Islet of Langerhans (tissue), 1 donor: ENCODE measurements around the gene NCCRP1.

Experiments used
- FAIRE-seq: peaks from one replicate; lab custom pipeline; 2011; peaks lifted over from hg19 to GRCh38; lab: Jason Lieb, UNC

The NCCRP1 gene, protein sequence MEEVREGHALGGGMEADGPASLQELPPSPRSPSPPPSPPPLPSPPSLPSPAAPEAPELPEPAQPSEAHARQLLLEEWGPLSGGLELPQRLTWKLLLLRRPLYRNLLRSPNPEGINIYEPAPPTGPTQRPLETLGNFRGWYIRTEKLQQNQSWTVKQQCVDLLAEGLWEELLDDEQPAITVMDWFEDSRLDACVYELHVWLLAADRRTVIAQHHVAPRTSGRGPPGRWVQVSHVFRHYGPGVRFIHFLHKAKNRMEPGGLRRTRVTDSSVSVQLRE

DNA sequence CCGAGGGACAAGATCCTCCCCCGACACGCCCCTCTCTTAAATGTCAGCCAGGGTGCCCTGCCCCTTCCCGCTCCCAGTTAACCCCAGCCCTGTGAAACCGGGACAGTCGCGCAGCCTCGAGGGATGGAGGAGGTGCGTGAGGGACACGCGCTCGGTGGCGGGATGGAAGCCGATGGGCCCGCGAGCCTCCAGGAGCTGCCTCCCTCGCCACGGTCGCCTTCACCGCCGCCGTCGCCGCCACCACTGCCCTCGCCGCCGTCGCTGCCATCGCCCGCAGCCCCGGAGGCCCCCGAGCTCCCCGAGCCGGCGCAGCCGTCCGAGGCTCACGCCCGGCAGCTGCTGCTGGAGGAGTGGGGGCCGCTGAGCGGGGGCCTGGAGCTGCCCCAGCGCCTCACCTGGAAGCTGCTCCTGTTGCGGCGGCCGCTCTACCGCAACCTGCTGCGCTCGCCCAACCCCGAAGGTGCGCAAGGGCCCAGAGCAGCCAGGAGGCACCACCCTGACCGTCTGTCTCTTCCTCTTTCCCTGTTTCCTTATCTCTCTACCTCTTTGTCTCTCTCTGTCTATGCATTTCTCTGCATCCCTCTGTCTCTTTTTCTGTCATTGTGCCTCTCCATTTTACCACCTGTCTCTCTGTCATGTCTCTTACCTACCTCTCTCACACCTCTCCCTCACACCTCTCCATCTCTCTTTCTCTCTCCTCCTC is at the start of gene NCCRP1:
TSS of gene NCCRP1 (plus strand) at position 105 of the 703 bp plus-strand sequence. CDS start at position 124, 19 bp downstream.
- no peak for FAIRE-seq

DNA sequence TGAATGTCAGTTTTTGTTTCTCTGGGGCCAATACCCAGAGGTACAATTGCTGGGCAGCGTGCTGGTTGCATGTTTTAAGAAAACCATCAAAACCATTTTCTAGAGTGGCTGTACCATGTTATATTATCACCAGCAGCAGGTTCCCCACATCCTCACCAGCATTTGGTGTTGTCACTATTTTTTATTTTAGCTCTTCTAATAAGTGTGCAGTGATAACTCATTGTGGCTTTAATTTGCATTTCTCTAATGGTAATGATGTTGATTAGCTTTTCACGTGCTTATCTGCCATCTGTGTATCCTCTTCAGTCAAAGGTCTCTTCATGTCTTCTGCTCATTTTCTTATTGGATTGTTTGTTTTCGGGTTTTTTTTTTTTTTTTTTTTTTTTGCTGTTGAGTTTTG is 49.3 kb upstream of the NCCRP1 start:
- no peak for FAIRE-seq

DNA sequence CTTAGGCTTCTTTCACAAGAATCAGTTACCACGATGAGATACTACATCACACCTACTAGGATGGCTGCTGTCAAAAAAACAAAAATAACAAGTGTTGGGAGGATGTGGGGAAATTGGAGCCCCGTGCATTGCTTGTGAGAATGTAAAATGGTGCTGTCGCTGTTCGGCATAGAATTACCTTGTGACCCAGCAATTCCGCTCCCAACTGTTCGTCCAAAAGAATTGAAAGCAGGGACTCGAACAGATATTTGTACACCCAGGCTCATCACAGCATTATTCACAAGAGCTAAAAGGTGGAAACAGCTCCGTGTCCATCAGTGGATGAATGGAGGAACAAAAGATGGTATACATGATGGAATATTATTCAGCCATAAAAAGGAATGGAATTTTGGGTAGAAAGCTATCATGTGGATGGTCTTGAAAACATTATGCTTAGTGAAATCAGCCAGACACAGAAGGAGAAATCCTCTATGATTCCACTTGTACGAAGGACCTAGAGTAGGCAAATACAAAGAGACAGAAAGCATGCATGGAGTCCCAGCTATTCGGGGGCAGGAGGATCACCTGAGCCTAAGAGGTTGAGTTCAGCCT is 47.7 kb upstream of the NCCRP1 start:
- no peak for FAIRE-seq

DNA sequence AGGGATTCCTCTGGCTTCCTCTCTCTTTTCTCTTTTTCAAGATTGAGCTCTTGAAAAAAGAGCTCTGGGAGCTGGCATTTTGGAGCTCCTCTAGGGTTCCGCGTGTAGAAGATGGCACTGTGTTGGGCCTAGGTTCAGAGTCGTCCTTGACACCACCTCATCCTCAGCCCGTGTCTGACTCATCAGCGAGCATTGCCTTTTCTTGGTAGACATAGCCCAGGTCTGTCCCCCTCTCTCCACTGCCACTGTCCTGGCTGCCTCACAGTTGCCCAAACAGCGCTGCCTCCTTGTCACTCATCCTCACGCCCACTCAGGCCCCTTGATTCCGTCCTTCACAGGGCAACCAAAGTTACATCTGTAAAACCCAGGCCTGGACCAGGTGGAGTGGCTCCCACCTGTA is 46.5 kb upstream of the NCCRP1 start:
- FAIRE-seq, result no peak

DNA sequence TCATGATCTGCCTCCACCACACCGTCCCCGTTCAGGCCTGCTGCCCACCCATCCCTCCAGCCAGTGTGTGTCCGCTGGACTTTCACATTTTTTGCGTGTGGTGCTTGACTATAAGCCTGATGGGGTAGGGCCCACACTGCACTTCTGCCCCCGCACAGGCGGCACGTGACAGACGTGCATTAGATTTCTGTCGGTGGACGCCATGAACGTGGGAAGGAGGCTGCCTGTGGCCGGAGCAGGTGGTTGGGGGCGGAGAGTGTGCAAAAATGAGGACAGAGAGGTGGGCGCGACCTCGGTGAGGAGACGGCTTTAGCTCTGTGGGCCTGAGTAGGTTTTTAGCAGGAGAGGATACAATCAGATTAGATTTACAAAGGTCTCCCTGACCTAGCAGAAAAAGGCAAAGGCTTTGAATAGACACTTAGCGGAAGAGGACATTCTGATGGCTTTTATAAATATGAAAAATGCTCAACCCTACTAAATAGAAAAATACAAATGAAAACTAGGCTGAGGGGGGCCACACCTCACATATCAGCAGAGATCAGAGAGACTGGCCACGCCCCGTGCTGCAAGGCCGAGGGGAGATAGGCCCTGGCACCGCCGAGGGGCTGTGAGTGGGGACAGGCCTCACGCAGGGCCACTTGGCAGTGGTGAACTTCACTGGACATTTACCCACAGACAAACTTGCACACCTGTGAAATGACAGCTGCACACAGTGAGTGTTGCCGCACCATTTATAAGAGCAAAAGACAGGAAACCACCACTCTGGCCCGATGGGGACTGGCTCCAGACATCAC is 45.8 kb upstream of the NCCRP1 start:
- no peak for FAIRE-seq

DNA sequence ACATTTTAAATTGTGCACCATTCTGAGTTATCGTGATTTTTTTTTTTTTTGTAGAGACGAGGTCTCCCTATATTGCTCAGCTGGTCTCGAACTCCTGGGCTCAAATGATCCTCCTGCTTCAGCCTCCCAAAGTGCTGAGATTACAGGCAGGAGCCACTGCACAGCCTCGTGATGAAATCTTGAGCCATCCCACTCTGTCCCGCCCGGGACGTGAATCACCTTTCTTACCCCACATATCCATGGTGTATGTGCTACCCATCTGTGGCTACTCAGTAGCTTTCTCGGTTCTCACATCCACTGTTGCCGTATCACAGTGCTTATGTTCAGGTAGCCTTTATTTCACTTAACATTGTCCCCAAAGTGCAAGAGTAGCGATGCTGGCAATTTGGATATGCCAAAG is 44.7 kb upstream of the NCCRP1 start:
- no peak for FAIRE-seq

DNA sequence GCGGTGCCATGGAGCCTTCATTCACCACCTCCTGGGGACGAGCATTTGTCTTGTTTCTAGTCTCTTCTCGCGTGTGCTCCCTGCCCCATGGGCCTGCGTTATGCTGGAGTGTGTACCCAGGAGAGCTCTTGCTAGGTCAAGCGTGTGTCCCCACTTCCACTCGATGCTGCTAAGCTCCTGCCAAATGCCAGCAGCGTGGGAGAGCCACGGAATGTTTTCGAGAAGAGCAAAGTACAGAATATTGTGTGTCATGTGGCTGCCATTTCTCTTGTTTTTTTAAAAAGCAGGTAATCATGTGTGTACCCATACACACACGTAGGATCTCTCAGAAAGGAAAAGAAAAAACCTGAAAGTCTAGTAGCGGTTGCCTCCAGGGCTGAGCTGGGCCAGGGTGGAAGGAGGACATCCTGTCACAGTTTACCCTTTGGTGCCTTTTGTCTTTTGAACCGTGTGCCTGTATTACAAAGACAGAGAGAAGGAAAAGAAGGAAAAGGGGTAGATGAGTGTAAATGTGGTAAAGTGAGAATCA is 42.6 kb upstream of the NCCRP1 start:
- FAIRE-seq, result no peak

DNA sequence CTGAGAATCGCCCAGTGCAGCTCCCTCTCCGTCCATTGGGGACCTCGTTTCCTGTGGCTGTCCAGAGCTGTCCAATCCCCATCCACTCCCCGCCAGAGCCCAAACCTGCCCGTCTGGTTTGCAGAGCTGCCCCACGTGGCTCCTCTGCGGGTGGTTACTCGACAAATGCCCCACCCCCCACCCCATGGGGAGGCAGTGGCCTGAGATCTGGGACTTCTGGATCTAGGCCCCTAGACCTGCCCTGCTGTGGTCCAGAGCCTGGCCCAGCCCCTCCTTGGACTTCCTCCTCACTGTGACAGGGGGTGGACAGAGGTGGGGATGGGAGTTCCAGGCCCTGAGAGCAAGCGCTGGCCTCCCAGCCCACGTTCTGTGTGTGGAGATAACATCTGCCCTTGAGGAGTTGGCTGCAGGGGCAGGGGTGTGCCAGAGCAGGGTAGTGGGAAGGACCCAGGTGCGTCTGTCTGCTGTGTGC is 42.1 kb upstream of the NCCRP1 start:
- FAIRE-seq, result no peak

DNA sequence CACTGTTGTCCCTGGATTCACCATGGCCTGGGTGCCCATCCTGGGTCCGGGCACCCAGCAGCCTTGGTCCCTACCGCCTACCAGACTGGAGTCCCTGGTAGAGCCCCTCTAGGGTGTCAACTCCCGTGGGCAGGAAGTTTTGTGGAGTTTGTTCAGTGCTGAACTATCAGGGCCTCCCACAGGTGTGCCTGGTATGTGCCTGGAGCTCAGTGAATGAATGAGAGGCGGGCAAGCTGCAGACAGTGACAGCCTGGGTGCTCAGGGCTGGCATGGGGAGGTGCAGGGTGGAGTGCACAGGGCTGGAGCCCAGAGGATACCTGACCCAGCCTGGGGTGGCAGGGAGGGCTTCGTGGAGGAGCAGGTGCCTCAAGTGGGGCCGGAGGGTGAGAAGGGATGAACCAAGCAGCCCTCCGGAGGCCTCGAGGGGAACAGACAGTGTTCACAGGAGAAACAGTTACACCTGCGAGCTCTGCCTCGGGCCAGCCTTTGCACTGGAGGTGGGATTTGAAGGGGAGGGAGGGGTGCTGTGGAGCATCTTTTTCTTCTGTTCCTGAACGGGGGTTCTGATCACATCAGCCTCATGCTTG is 41.6 kb upstream of the NCCRP1 start:
- FAIRE-seq, result no peak

DNA sequence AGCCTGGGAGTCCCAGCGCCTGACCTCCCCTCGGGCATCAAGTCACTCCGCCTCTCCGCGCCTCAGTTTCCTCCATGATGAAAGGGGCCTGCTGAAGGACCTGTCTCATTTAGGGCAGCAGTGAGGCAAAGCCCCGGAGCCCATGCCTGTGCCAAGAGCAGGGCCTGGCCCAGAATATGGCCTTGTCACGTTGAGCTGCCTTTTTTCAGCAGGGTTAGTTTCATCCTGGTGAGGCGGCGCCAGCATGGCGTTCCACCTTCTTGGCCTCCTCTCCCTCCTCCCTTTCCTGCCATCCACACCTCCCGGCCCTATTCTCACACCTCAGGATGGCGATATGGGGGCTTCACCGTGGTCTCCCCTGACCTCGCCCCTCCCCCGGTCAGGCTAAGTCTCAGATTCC is 41.0 kb upstream of the NCCRP1 start:
- FAIRE-seq, result no peak

DNA sequence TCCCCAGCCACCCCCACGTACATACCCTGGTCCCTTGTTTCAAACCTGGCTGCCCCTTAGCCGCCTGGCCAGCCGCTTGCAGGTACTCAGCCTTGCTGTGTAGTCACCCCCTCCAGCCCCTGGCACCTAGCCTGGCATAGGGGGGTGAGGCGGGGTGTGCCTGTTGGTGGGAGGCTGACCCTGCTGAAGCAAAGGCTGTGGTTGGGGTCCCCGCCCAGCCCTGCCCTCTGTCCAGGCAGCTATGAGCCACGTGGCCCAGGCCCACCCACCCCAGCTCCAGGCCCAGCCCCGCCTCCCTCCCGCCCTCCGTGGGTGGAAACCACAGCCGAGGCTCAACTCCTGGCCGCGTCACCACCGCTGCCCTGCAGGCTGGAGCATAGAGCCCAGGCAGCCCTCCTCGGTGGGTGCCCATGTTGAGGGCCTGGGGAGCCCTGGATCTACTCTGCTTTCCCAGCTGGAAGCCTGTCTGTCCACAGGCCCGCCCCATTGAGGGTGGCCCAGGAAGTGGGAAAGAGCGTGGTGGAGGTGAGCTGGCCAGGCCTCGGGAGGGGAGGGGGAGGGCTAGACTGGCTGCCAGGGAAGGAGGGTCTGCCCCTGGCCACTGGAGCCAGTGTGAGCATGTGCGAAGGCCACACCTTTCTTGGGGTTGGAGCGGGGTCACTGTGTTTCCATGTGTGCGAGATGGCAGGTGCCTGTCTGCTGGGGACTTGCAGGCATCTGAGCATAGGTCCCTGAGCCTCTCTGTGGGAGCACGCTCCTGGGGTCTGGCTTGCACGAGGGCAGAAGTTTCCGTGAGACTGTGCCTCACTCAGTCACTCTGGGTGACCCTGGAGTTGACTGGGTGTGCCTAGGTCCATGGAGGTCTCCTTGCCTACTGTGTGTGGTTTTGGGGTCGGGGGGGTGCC is 40.2 kb upstream of the NCCRP1 start:
- no peak for FAIRE-seq

DNA sequence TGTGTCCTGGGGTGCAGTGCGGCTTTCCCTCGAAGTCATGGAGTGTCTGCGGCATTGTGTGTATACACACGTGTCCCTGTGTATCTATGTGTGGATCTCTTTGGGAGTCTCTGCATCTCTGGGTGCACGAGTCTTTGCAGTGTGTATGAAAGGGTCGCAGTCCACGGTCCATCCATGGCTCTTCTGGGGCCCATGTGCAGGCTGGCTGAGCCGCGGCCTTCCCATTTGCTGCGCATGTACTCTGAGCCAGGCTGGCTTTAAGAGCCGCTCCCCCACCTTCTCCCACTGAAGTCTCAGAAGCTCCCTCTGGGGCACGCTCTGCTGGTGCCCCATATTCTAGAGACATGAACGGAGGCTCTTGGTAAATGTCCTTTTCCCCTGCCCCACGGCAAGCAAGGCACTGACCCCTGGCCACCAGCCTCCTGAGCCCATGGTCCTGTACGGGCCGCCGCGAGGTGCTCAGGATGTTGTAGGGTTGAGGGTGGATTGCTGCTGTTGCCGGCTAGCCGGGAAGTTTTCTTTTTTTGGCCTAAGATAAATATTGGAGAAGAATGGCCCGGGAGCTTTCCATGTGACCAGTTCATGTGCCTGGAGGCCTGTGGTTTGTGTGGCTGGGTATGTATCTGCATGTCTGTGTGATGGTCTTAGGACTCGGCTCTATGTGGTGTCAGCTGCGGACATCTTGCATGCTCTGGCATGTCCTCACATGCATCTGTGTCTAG is 39.3 kb upstream of the NCCRP1 start:
- FAIRE-seq, result no peak

DNA sequence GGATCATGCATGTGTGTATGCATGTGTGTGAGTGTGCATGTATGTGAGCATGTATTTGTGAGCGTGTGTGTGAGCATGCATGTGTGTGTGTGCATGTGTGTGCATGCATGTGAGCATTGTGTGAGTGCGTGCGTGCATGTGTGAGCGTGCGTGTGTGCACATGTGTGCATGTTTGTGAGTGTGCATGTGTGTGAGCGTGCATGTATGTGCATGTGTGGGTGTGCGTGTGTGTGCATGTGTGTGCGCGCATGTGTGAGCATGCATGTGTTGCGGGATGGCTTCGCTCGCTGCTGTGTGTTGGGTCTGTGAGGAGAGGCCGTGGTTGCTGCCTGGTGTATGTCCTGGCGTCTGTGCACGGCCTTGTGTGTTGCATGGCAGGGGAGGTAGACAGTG is 38.8 kb upstream of the NCCRP1 start:
- no peak for FAIRE-seq

DNA sequence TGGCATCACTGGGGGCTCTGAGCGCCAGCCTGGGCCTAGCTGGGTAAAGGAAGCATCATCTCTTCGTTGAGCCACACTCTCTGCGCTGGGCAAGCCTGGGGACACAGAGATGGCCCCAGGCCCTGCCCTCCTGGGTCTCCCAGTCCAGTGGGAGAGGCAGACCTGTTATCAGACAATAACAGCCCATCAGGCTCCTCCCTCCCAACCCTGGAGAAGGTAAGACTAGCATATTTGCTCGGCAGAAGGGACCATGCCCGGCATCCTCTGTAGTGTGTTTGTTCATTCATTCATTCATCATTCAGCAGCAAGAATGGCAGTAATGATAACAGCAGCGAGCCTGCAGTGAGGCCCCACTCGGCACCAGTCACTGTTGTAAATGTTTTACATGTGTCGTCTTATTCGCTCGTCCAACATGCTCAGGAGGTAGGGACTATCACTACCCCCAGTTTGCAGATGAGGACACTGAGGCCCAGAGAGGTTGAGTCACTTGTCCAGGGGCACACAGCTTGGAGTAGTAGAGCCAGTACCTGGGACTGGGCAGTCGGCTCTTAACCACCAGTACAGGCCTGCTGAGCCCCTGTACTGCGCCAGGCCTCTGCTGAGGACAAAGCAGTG is 38.0 kb upstream of the NCCRP1 start:
- FAIRE-seq, result no peak

DNA sequence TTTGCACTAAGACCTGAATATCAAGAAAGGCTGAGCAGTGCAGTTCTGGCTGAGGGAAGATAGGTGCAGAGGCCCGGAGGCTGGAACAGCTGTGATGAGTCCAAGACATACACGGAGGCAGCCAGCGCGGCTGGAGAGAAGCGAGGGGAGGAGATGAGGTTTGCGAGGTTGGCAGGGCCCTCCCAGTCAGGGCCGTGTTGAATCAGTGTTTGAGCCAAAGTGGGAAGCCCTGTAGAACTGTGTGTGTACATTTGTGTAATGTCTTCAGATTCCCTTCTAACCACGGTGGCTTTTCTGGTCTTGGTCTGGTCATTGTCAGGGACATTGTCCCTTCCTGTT is 36.3 kb upstream of the NCCRP1 start:
- no peak for FAIRE-seq

DNA sequence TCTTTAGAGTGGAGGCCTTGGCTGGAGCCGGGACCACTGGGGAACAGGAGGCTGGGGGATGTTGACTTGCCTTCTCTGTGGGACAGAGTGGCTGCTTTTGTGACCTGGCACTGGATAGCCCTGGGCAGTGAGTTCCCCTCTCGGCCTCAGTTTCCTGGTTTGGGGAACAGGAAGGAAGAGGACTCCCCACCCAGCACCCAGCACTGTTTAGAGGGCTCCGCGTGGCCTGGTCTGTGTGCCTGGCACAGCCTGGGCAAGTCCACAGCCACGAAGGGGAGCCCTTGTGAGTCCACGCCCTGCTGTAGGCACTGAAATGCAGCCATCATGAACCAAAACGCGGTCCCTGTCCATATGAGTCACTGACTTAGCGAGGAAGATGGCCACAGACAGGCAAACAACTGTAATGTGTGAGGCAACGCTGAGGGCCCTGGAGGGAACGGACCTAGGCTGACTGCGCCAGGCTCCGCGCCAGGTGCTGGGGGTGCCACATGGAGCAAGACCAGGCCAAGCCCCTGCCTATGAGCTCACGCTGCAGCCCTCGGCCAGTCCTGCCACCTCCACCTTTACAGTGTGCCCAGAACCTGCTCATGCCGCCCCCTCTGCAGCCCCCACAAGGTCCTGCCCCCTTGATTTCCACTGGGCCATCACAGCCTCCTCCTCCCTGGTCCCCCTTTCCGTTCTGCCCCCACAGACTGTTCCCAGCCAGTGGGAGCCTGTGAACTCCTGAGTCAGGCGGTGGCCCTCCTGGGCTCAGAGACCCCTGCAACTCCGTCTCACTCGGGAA is 35.7 kb upstream of the NCCRP1 start:
- FAIRE-seq, result no peak

DNA sequence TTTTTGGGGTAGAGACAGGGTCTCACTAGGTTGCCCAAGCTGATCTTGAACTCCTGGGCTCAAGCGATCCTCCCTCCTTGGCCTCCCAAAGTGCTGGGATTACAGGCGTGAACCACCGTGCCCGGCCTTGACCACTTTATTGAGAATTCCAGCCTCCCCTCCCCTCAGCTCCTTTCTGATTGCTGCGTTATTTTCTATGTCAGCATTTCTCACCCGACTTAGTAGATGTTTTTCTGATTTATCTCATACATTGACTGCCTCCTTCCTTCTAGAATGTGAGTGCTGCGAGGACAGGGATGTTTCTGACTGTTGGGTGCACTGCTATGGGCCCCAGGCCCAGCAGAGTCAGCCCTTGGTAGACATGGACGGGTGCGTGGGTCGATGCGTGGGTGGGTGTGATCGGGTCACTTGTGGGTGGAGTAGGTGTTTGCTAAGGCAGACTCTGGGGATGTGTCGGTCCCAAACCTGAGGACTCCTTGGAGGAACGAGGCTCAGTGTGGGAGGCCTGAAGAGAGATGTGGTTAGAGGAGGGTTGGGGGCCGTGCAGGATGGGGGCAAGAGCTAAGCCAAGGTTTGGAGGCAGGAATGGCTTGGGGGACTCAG is 34.2 kb upstream of the NCCRP1 start:
- FAIRE-seq, result no peak

DNA sequence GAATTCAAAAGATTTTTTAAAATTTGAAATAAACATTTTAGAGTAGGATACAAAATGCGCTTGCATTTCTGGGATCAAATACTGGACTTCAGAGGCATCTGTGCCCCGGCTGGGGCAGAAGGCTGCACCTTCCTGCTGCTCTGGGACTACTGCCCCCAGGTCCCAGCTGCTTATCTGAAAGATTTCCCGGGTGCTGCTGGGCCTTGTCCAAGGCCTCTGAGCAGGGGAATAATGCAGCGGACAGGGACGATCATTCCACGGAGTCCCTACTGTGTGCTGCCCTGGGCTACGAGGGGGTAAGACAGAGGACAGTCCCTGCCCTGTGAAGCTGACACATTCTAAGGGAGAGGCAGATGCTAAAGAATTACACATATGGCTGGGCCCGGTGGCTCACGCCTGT is 33.1 kb upstream of the NCCRP1 start:
- FAIRE-seq, result no peak

DNA sequence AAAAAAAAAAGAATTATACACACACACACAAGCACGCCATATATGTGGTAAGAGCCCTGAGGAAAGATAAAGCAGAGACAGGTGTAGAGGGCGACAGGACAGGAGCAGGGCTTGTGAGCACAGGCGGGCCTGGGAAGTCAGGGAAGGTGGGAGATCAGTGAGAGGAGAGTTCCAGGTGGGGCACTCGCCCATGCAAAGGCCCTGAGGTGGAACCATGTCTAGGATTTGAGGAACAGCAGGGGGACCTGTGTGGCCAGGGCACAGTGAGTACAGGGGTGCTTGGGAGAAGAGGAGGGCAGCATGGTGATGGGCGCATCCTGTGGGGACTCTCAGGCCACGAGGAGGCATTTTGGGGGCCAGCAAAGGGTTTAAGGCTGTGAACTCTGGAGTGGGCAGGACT is 32.5 kb upstream of the NCCRP1 start:
- no peak for FAIRE-seq
